Endothelial cell of umbilical vein (primary cell): ENCODE data around the gene COL4A2.

Experiments
- CTCF ChIP-seq, 2 donors: IDR thresholded peaks; 1 replicate in 1 of 2; 2 replicates in 1 of 2; pipeline ENCODE4 v1.5.1; 2011; ENCODE audit warnings: low read length in 2 of 2, mild to moderate bottlenecking in 2 of 2, moderate library complexity in 2 of 2, control low read depth in 1 of 2, inconsistent platforms in 1 of 2, low read depth in 1 of 2; ENCODE audit not compliant: insufficient read depth in 1 of 2; ENCODE audit errors: extremely low read depth in 1 of 2
- EZH2 ChIP-seq: IDR thresholded peaks from 2 replicates; pipeline ENCODE4 v1.6.1; 2012; ENCODE audit warnings: borderline replicate concordance, low read depth, mild to moderate bottlenecking, moderate library complexity, low read length, inconsistent platforms; ENCODE audit not compliant: severe bottlenecking
- GATA2 ChIP-seq: IDR thresholded peaks from 2 replicates; pipeline ENCODE4 v1.7.0; 2011; ENCODE audit warnings: low read depth, mild to moderate bottlenecking, moderate library complexity, mixed read lengths, low read length; ENCODE audit not compliant: insufficient read length, insufficient read depth
- MAX ChIP-seq: IDR thresholded peaks from 2 replicates; pipeline ENCODE4 v1.6.1; 2011; ENCODE audit not compliant: insufficient read depth, insufficient read length
- MYC ChIP-seq: IDR thresholded peaks from one replicate; pipeline ENCODE4 v1.6.1; 2011; ENCODE audit warnings: mild to moderate bottlenecking, low read depth, low read length
- POLR2A ChIP-seq: IDR thresholded peaks from 2 replicates; pipeline ENCODE4 v1.6.1; 2012; ENCODE audit warnings: low read depth, mild to moderate bottlenecking, control low read depth, low read length
- POLR2AphosphoS5 ChIP-seq: IDR thresholded peaks from 2 replicates; pipeline ENCODE4 v1.6.1; 2012; ENCODE audit warnings: low read depth, mild to moderate bottlenecking, control low read depth, low read length, moderate library complexity; ENCODE audit not compliant: insufficient read depth

DNA sequence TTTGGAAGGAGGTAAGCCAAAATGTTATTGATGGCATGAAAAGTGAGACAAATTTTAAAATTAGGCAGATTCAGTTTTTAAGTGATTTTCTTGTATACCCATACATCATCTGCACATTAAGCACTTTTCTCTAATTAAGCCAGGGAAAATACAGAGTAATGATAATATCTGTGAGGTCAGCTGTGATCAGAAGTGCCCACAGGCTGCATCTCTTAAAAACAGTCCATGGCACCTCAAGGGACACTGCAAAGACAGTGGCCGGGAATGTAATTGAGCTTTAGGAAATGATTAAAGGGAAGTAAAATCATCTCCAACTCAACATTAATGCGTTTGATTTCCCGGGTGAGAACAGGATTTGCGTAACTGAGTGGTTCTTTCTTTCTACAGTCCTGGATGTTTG lies 2.1 kb upstream of the COL4A2 start:
- TF ChIP-seq POLR2A (no peak), CTCF (IDR thresholded peaks at IDR 0.05; ENCODE audit: extremely low read depth in 1 of 2, insufficient read depth in 1 of 2, low read depth in 1 of 2, low read length in 2 of 2) (no peak), POLR2AphosphoS5 (no peak), EZH2 (no peak), MAX (no peak), GATA2 (no peak), MYC (no peak)
